GM10248 (cell line): ENCODE data around the gene PTPN18.

ENCODE experiments used
- CTCF ChIA-PET: fragments of 300-600 bp; sonication (Branson Sonifier 250); formaldehyde crosslinking; extraction: SDS; loops from one replicate; lab custom pipeline; 2021; ENCODE audit warnings: antibody characterized with exemption; lab: Yijun Ruan, JAX
- POLR2A ChIA-PET: fragments of 350-650 bp; sonication (Branson Sonifier 250); formaldehyde crosslinking; extraction: SDS; loops from one replicate; lab custom pipeline; 2020; ENCODE audit warnings: antibody characterized with exemption; lab: Yijun Ruan, JAX
- DNase-seq: peaks from one replicate; pipeline ENCODE4 v3.0.0; 2012; ENCODE audit errors: extremely low spot score
- CTCF ChIP-seq: IDR thresholded peaks from 2 replicates; pipeline ENCODE4 v1.5.1; 2012; ENCODE audit warnings: mild to moderate bottlenecking, low read depth; ENCODE audit errors: extremely low read depth, missing control alignments, control extremely low read depth

PTPN18 gene

GRCh38 chr2:130345091-130345490, 10.8 kb upstream of the PTPN18 start:
- DNase-seq = no peak
- CTCF ChIA-PET = interaction anchor here (0.8 to 5.0 kb wide), 3 partner anchors 18 to 164 kb away, joined by 3 to 35 read pairs (median 3); partner anchors contain the start of gene SMPD4
- no peak for TF ChIP-seq CTCF
- POLR2A ChIA-PET = no interaction called here

- TF ChIP-seq CTCF = no peak
- POLR2A ChIA-PET = no interaction called here
- CTCF ChIA-PET = interaction anchor here (1.7 kb wide), 1 partner anchor 27 kb away, joined by 4 read pairs; no protein-coding TSS in a partner anchor
- no peak for DNase-seq
Measured at GRCh38 chr2:130345611-130346010, 10.2 kb upstream of the PTPN18 start.

- CTCF ChIA-PET = interaction anchor here (1.7 to 2.3 kb wide), 3 partner anchors 14 to 32 kb away, joined by 4 to 7 read pairs (median 5); no protein-coding TSS in a partner anchor
Measured at GRCh38 chr2:130346041-130346740, 9.7 kb upstream of the PTPN18 start.

GRCh38 chr2:130346741-130347066, 9.2 kb upstream of the PTPN18 start:
- TF ChIP-seq CTCF = no peak
- ChIA-PET POLR2A (no interaction called here), CTCF (interaction anchor here (1.2 to 2.3 kb wide), 5 partner anchors 9 to 37 kb away, joined by 3 to 7 read pairs (median 5); partner anchors contain the start of gene PTPN18)
- DNase-seq = no peak

More at GRCh38 chr2:130346041-130346740, 9.7 kb upstream of the PTPN18 start:
- POLR2A ChIA-PET = no interaction called here
- DNase-seq = no peak
- no peak for TF ChIP-seq CTCF

- CTCF ChIA-PET = interaction anchor here (0.9 to 2.3 kb wide), 7 partner anchors 9 to 36 kb away, joined by 3 to 7 read pairs (median 5); partner anchors contain the start of gene PTPN18
- POLR2A ChIA-PET = no interaction called here
- no peak for TF ChIP-seq CTCF
- no peak for DNase-seq
Measured at GRCh38 chr2:130347220-130347925, 8.5 kb upstream of the PTPN18 start.

- CTCF ChIA-PET = interaction anchor here (6.4 kb wide), 1 partner anchor 26 kb away, joined by 51 read pairs; no protein-coding TSS in a partner anchor
- POLR2A ChIA-PET = no interaction called here
- no peak for TF ChIP-seq CTCF
- no peak for DNase-seq
Measured at GRCh38 chr2:130349174-130349573, 6.7 kb upstream of the PTPN18 start.
